SK-N-SH (cell line): ENCODE results near the gene GNAL. TPM values are rescaled to one million over a fixed set of nuclear protein-coding genes. Genes with fewer than 3 reads are reported as not detected.

Experiments
- CTCF ChIA-PET: fragments of 300-600, 350-600 bp; formaldehyde crosslinking; extraction: SDS; loops from one replicate; lab custom pipeline; 2021; lab: Yijun Ruan, JAX
- POLR2A ChIA-PET: fragments of 350-600 bp; sonication (Branson Sonifier 250); formaldehyde crosslinking; extraction: SDS; loops from one replicate; lab custom pipeline; 2020; ENCODE audit warnings: antibody characterized with exemption, inconsistent platforms; lab: Yijun Ruan, JAX
- DNase-seq: peaks from one replicate; pipeline ENCODE4 v3.0.0; 2012
- H2AFZ ChIP-seq: fragments of 200-600 bp; sonication (generic); 2 replicates; pipeline ENCODE4 v1.8.1; 2016; ENCODE audit warnings: antibody characterized with exemption, mild to moderate bottlenecking, low read depth
- H3F3A ChIP-seq: fragments of 200-600 bp; sonication (generic); replicated peaks from 2 replicates; pipeline ENCODE3; 2016; ENCODE audit warnings: antibody characterized with exemption, mild to moderate bottlenecking; ENCODE audit not compliant: insufficient read depth
- H3K27ac ChIP-seq, 2 experiments: fragments of 200-500 bp in 1 of 2; fragments of 200-600 bp in 1 of 2; sonication (Bioruptor generic) in 1 of 2; sonication (generic), shearing (Covaris generic) in 1 of 2; 2 replicates each; pipeline versions ENCODE4 v1.5.1 to v1.6.1; 2014 to 2016; ENCODE audit warnings: low read depth in 2 of 2, inconsistent platforms in 1 of 2, low read length in 1 of 2, mild to moderate bottlenecking in 1 of 2, mixed read lengths in 1 of 2
- H3K27me3 ChIP-seq: fragments of 200-600 bp; sonication (generic), shearing (Covaris generic); 2 replicates; pipeline ENCODE4 v1.6.1; 2016; ENCODE audit warnings: mixed run types; ENCODE audit not compliant: insufficient read depth
- H3K36me3 ChIP-seq, 2 experiments: fragments of 200-500 bp in 1 of 2; fragments of 200-600 bp in 1 of 2; sonication (Bioruptor generic) in 1 of 2; sonication (generic) in 1 of 2; replicated peaks in 1 of 2; 2 replicates each; pipeline versions ENCODE3 to v1.5.1; 2014 to 2016; ENCODE audit warnings: low read length in 1 of 2, mild to moderate bottlenecking in 1 of 2; ENCODE audit not compliant: insufficient read depth in 2 of 2, control insufficient read depth in 1 of 2
- H3K4me1 ChIP-seq, 2 experiments: fragments of 200-500 bp in 1 of 2; fragments of 200-600 bp in 1 of 2; sonication (Bioruptor generic) in 1 of 2; sonication (generic), shearing (Covaris generic) in 1 of 2; 2 replicates each; pipeline versions ENCODE4 v1.5.1 to v1.6.1; 2014 to 2016; ENCODE audit warnings: low read depth in 1 of 2, low read length in 1 of 2, mixed run types in 1 of 2; ENCODE audit not compliant: insufficient read depth in 2 of 2, control insufficient read depth in 1 of 2
- H3K4me2 ChIP-seq: fragments of 200-600 bp; sonication (generic), shearing (Covaris generic); 2 replicates; pipeline ENCODE4 v1.6.1; 2017; ENCODE audit warnings: mixed run types
- H3K4me3 ChIP-seq, 2 experiments: fragments of 200-500 bp in 1 of 2; fragments of 200-600 bp in 1 of 2; sonication (Bioruptor generic) in 1 of 2; sonication (generic), shearing (Covaris generic) in 1 of 2; 2 replicates each; pipeline versions ENCODE4 v1.5.1 to v1.8.1; 2014 to 2016; ENCODE audit warnings: low read depth in 2 of 2, inconsistent platforms in 1 of 2, low read length in 1 of 2, mild to moderate bottlenecking in 1 of 2, mixed read lengths in 1 of 2, moderate library complexity in 1 of 2
- H3K79me2 ChIP-seq: fragments of 200-600 bp; sonication (generic); 2 replicates; pipeline ENCODE4 v1.8.1; 2017; ENCODE audit warnings: mild to moderate bottlenecking; ENCODE audit not compliant: insufficient read depth
- H3K9ac ChIP-seq: fragments of 200-600 bp; sonication (generic); 2 replicates; pipeline ENCODE4 v1.6.1; 2017; ENCODE audit warnings: mixed run types
- H3K9me2 ChIP-seq: fragments of 200-600 bp; sonication (generic); 2 replicates; pipeline ENCODE4 v1.6.1; 2017; ENCODE audit warnings: mixed run types
- H3K9me3 ChIP-seq: fragments of 200-600 bp; sonication (generic); 2 replicates; pipeline ENCODE4 v1.6.1; 2017; ENCODE audit warnings: mixed run types, mild to moderate bottlenecking, moderate library complexity
- H4K20me1 ChIP-seq: fragments of 200-600 bp; sonication (generic); 2 replicates; pipeline ENCODE4 v1.6.1; 2017; ENCODE audit warnings: mild to moderate bottlenecking, mixed run types; ENCODE audit not compliant: insufficient read depth
- CTCF ChIP-seq: fragments of 200-600 bp; sonication (generic); IDR thresholded peaks from 2 replicates; pipeline ENCODE4 v1.6.1; 2017; ENCODE audit warnings: antibody characterized with exemption, mild to moderate bottlenecking, moderate library complexity
- FOXM1 ChIP-seq: IDR thresholded peaks from 2 replicates; pipeline ENCODE4 v1.4.0; 2012; ENCODE audit warnings: low read depth, mild to moderate bottlenecking
- JUND ChIP-seq: IDR thresholded peaks from 2 replicates; pipeline ENCODE4 v1.4.0; 2012
- MAX ChIP-seq: IDR thresholded peaks from 2 replicates; pipeline ENCODE4 v1.4.0; 2012; ENCODE audit warnings: low read depth
- MEF2A ChIP-seq: IDR thresholded peaks from 2 replicates; pipeline ENCODE4 v1.4.0; 2012; ENCODE audit warnings: low read depth, borderline replicate concordance
- MXI1 ChIP-seq: IDR thresholded peaks from 2 replicates; pipeline ENCODE4 v1.6.1; 2012; ENCODE audit warnings: mild to moderate bottlenecking, low read depth, low read length, improper control_type of control experiment
- PBX3 ChIP-seq: IDR thresholded peaks from 2 replicates; pipeline ENCODE4; 2012
- POLR2AphosphoS5 ChIP-seq: IDR thresholded peaks from 2 replicates; pipeline ENCODE4 v1.6.1; 2012; ENCODE audit warnings: low read depth, low read length
- RAD21 ChIP-seq: IDR thresholded peaks from 2 replicates; pipeline ENCODE4 v1.6.1; 2012; ENCODE audit warnings: mild to moderate bottlenecking, low read length
- SIN3A ChIP-seq: IDR thresholded peaks from 2 replicates; pipeline ENCODE4 v1.6.1; 2012; ENCODE audit warnings: low read depth, mild to moderate bottlenecking, low read length, moderate library complexity, borderline replicate concordance
- SMC3 ChIP-seq: IDR thresholded peaks from 2 replicates; pipeline ENCODE4 v1.6.1; 2012; ENCODE audit warnings: low read depth, low read length, improper control_type of control experiment
- TCF12 ChIP-seq: IDR thresholded peaks from 2 replicates; pipeline ENCODE4 v1.4.0; 2012
- TEAD4 ChIP-seq: IDR thresholded peaks from 2 replicates; pipeline ENCODE4 v1.4.0; 2012; ENCODE audit warnings: mild to moderate bottlenecking, borderline replicate concordance; ENCODE audit not compliant: insufficient read depth
- USF1 ChIP-seq: IDR thresholded peaks from 2 replicates; pipeline ENCODE4 v1.4.0; 2012; ENCODE audit warnings: low read depth, borderline replicate concordance
- USF2 ChIP-seq: fragments of 150-350 bp; IDR thresholded peaks from 2 replicates; pipeline ENCODE4 v1.6.1; 2017; ENCODE audit warnings: antibody characterized with exemption, low read length, low read depth, borderline replicate concordance
- YY1 ChIP-seq: IDR thresholded peaks from 2 replicates; pipeline ENCODE4 v1.4.0; 2012; ENCODE audit warnings: low read depth, mild to moderate bottlenecking
- WGBS: methylation state at CpG from one replicate; pipeline ENCODE4 v1.1.6; 2017; ENCODE audit warnings: low lambda C conversion rate; 5-methylcytosine and 5-hydroxymethylcytosine counted together
- polyA plus RNA-seq, 3 experiments: library from polyadenylated mRNA; depleted of rRNA; stranded (reverse); fragments of >200 nt; gene quantifications; 2 replicates each; pipeline ENCODE4 v1.2.3, GENCODE V29; 2012

GNAL gene
- polyA plus RNA-seq, 1 of the 3 experiments (the other 2 are of a cell fraction), result 0.13 TPM

GRCh38 chr18:11733031-11733430 lies 44.0 kb downstream of the GNAL start:
- ChIA-PET CTCF (interaction anchor here (0.6 to 2.9 kb wide), 27 partner anchors 9 to 337 kb away, joined by 3 to 22 read pairs (median 4); no protein-coding TSS in a partner anchor), POLR2A (no interaction called here)
- H3K4me1 ChIP-seq, result no peaks in the 10 kb centered on the region; a peak in 1 of 4 replicates
- H3K9me3 ChIP-seq, result no peaks in the 10 kb centered on the region
- H3K27me3 ChIP-seq, result peaks cover 69% of the 10 kb centered on the region
- peak overlapping the region; percentile 65 for H3K4me2 ChIP-seq
- no peaks in the 10 kb centered on the region for H3F3A ChIP-seq
- peak; percentile 75 for DNase-seq
- H3K9me2 ChIP-seq, result no peaks in the 10 kb centered on the region
- 15% methylated on average over 11 of the region's 17 CpGs for WGBS
- TF ChIP-seq CTCF (peak; percentile 85), POLR2AphosphoS5 (no peak), JUND (no peak), SMC3 (peak; percentile 73), RAD21 (peak; percentile 76), YY1 (no peak), TEAD4 (no peak)
- H3K9ac ChIP-seq, result no peak overlapping the region
- no peaks in the 10 kb centered on the region for H3K79me2 ChIP-seq
- H4K20me1 ChIP-seq, result no peaks in the 10 kb centered on the region
- H3K4me3 ChIP-seq, result peak overlapping the region in 1 of 2 experiments; percentile 48; a peak in 3 of 4 replicates
- H2AFZ ChIP-seq, result 0 out of 2 replicates have a peak overlapping the region, but pooled peaks have one; percentile 64
- no peak overlapping the region for H3K27ac ChIP-seq
- H3K36me3 ChIP-seq, result no peaks in the 10 kb centered on the region

- 2% methylated on average over 1 of the region's 1 CpG for WGBS
- POLR2A ChIA-PET, result no interaction called here
Measured at GRCh38 chr18:11736656-11737055, 47.6 kb downstream of the GNAL start.

GRCh38 chr18:11739893-11740292 lies 50.8 kb downstream of the GNAL start:
- H3K4me2 ChIP-seq, result no peak overlapping the region
- DNase-seq, result no peak
- no peak overlapping the region for H3K9ac ChIP-seq
- WGBS, result 8% methylated on average over 7 of the region's 7 CpGs
- no peak overlapping the region for H3K4me3 ChIP-seq
- no peak overlapping the region for H3K27ac ChIP-seq
- no peaks in the 10 kb centered on the region for H3K36me3 ChIP-seq
- H3K9me3 ChIP-seq, result no peaks in the 10 kb centered on the region
- H2AFZ ChIP-seq, result no peak overlapping the region
- H3K4me1 ChIP-seq, result no peaks in the 10 kb centered on the region
- no peaks in the 10 kb centered on the region for H3K79me2 ChIP-seq
- H4K20me1 ChIP-seq, result no peaks in the 10 kb centered on the region
- ChIA-PET POLR2A (no interaction called here), CTCF (interaction anchor here (0.7 to 1.4 kb wide), 3 partner anchors 110 to 298 kb away, joined by 3 to 5 read pairs (median 4); no protein-coding TSS in a partner anchor)
- H3K9me2 ChIP-seq, result no peaks in the 10 kb centered on the region
- peaks cover 62% of the 10 kb centered on the region for H3K27me3 ChIP-seq
- H3F3A ChIP-seq, result no peaks in the 10 kb centered on the region
- TF ChIP-seq CTCF, result no peak
- no peak for TF ChIP-seq TCF12
- no peak for TF ChIP-seq MEF2A
- TF ChIP-seq USF2, result no peak
- no peak for TF ChIP-seq MAX
- TF ChIP-seq USF1, result no peak
- TF ChIP-seq MXI1, result no peak
- no peak for TF ChIP-seq PBX3

More at GRCh38 chr18:11736656-11737055, 47.6 kb downstream of the GNAL start:
- Histone ChIP-seq H3K9me3 (no peaks in the 10 kb centered on the region), H3K9ac (no peak overlapping the region), H3K4me2 (no peak overlapping the region), H3F3A (no peaks in the 10 kb centered on the region), H3K4me1 (no peaks in the 10 kb centered on the region; a peak in 1 of 4 replicates), H3K27ac (no peak overlapping the region), H3K36me3 (no peaks in the 10 kb centered on the region), H3K4me3 (no peak overlapping the region), H3K9me2 (no peaks in the 10 kb centered on the region), H2AFZ (no peak overlapping the region), H4K20me1 (no peaks in the 10 kb centered on the region), H3K27me3 (peaks cover 54% of the 10 kb centered on the region; the same call in 1 of the 2 replicates), H3K79me2 (no peaks in the 10 kb centered on the region)
- TF ChIP-seq FOXM1 (no peak), SIN3A (no peak), SMC3 (no peak), POLR2AphosphoS5 (no peak)
- CTCF ChIA-PET, result interaction anchor here (1.5 kb wide), 1 partner anchor 302 kb away, joined by 7 read pairs; no protein-coding TSS in a partner anchor
- DNase-seq, result no peak
